Endometrial microvascular endothelial cells (primary cell): ENCODE data around the gene HBE1. TPM values are rescaled to one million over a fixed set of nuclear protein-coding genes. Genes with fewer than 3 reads are reported as not detected.

Experiments
- in situ Hi-C: cut with HindIII; loops from 2 replicates; pipeline ENCODE4 v1.10.0; 2017; ENCODE audit warnings: low sequenced_read_pairs, low pct_unique_long_range_greater_than_20kb; ENCODE audit errors: inconsistent ontology term
- total RNA-seq: library from RNA; depleted of rRNA; stranded (reverse); fragments of >200 nt; gene quantifications from one replicate; pipeline ENCODE4 v1.2.3, GENCODE V29; 2015; ENCODE audit errors: inconsistent ontology term

Gene HBE1
- total RNA-seq, 1 donor from 2014 or later = not detected

GRCh38 chr11:5224538-5225479 lies 44.9 kb downstream of the HBE1 start:
- in situ Hi-C loops = no loop called here

- in situ Hi-C loops = no loop called here
Measured at GRCh38 chr11:5223686-5224085, 46.1 kb downstream of the HBE1 start.

DNA sequence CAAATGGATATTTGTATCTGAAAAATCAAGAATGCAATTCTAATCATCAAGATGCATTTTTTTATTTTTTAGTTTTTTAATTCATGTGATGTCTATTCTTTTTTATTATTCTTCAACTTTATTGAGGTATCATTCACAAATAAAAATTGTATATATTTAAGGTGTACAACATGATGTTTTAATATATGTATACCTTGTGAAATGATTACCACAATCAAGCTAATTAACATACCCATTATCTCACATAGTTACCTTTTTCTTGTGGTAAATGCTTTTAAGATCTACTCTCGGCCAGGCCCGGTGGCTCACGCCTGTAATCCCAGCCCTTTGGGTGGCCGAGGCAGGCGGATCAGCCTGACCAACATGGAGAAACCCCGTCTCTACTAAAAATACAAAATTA lies 46.6 kb downstream of the HBE1 start:
- in situ Hi-C loops = no loop called here

Other genes with a start within 250 kb of the HBE1 start
- not detected for gene OR52J3, start 223.4 kb downstream of the HBE1 start, total RNA-seq
- not detected for gene OR52E2, start 210.3 kb downstream of the HBE1 start, total RNA-seq
- gene OR52E1, start 200.4 kb downstream of the HBE1 start, total RNA-seq = not detected
- gene OR52A5, start 131.6 kb downstream of the HBE1 start, total RNA-seq = not detected
- gene OR52A1, start 115.2 kb downstream of the HBE1 start, total RNA-seq = not detected
- gene OR51V1, start 69.3 kb downstream of the HBE1 start, total RNA-seq = not detected
- gene HBB, start 42.9 kb downstream of the HBE1 start, total RNA-seq = not detected
- not detected for gene HBD, start 35.5 kb downstream of the HBE1 start, total RNA-seq
- not detected for gene HBG1, start 20.1 kb downstream of the HBE1 start, total RNA-seq
- gene HBG2, start 15.2 kb downstream of the HBE1 start, total RNA-seq = not detected
- not detected for gene OR51B4, start 32.0 kb upstream of the HBE1 start, total RNA-seq
- not detected for gene OR51B2, start 54.4 kb upstream of the HBE1 start, total RNA-seq
- gene OR51B5, start 73.6 kb upstream of the HBE1 start, total RNA-seq = not detected
- not detected for gene OR51B6, start 81.6 kb upstream of the HBE1 start, total RNA-seq
- gene OR51M1, start 113.9 kb upstream of the HBE1 start, total RNA-seq = not detected
- not detected for gene OR51Q1, start 152.2 kb upstream of the HBE1 start, total RNA-seq
- not detected for gene OR51I1, start 171.6 kb upstream of the HBE1 start, total RNA-seq
- not detected for gene OR51I2, start 179.4 kb upstream of the HBE1 start, total RNA-seq
- gene OR52D1, start 218.7 kb upstream of the HBE1 start, total RNA-seq = not detected
- gene UBQLN3, start 240.0 kb upstream of the HBE1 start, total RNA-seq = not detected
- not detected for gene UBQLNL, start 246.8 kb upstream of the HBE1 start, total RNA-seq